HL-60 (cell line): Measurements from ENCODE around the gene CFAP65.

Experiments
- CTCF ChIP-seq: IDR thresholded peaks from one replicate; pipeline ENCODE4 v1.5.1; 2011; ENCODE audit warnings: low read length, control low read depth, inconsistent platforms; ENCODE audit not compliant: insufficient read depth
- GABPA ChIP-seq: IDR thresholded peaks from 2 replicates; pipeline ENCODE4 v1.6.1; 2012; ENCODE audit warnings: low read depth
- POLR2AphosphoS5 ChIP-seq: IDR thresholded peaks from 2 replicates; pipeline ENCODE4 v1.6.1; 2012; ENCODE audit warnings: low read depth

- TF ChIP-seq CTCF (no peak), GABPA (no peak), POLR2AphosphoS5 (no peak)
These were observed 43.6 kb downstream of the CFAP65 start for GRCh38 chr2:218997731-218998130.
